Activated CD8-positive, alpha-beta memory T cell treated with anti-CD3 and anti-CD28 coated beads, Interleukin-2, amount 50 U/mL, for 48 hours (primary cell): ENCODE measurements around the gene ING5.

Source experiments
- DNase-seq: peaks from one replicate; pipeline ENCODE4 v3.0.0-alpha.2; 2020

The ING5 gene

DNA sequence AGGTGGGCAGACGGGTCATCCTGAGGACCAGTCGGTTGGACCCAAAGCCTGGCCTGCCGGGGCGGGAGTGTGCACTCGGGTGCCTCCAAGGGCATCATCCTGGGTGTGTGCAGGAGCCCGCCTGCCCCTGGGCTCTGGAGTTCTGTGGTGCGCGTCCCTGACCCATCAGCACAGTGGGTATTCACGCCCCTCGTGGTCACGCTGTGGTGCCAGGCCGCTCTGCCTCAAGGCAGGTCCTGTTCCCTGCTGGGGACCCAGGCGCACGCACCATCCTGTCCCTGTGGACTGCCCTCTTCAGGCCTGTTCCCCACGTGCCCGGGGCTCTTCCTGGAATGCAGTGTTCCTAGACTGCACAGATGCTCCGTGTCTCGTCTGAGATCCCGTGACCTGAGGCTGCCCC, 18.3 kb downstream of the ING5 start:
- no peak for DNase-seq

GRCh38 chr2:241720560-241720959, 18.7 kb downstream of the ING5 start:
- no peak for DNase-seq

DNA sequence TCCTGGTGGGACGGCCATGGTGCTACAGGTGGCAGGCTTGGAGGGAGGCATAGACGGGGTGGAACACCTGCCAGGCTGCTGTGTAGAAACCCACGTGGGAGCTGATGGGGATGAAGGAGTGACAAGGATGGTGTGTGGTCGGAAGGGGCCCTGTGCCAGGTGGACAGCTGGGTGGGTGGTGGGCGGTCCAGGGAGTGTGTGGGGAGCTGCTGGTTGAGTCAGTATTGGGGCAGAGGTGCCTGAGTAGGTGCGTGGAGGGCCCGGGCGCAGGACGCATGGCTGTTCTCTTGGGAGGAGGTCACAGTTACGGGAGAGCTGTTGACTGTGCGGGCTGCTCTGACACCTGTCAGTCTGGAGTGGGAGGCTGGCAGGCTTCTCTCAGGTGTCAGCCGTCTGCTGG, 20.0 kb downstream of the ING5 start:
- no peak for DNase-seq

DNA sequence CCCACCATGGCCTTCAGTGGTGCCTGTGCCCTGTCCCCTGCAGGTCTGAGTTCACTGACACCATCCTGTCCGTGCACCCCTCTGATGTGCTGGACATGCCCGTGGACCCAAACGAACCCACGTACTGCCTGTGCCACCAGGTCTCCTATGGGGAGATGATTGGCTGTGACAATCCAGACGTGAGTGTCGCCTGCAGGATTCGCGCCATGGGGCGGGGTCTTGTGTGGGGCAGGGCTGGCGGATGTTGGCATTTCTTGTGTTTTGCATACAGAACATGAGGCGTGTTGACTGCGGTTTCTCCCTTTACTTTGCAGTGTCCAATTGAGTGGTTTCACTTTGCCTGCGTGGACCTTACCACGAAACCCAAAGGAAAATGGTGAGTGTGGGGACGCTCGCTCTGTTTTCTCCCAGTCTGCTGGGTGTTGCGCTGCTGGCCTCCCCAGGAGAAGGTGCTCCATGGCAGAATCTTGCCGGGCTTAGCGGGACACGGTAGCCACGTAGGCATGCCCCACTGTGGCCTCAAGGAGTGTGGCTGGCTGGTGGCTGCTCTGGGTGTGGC, 21.1 kb downstream of the ING5 start:
- DNase-seq, result no peak

- DNase-seq, result no peak
These were observed 22.6 kb downstream of the ING5 start for GRCh38 chr2:241724259-241724974.

GRCh38 chr2:241724975-241725870, 23.4 kb downstream of the ING5 start:
- no peak for DNase-seq

- no peak for DNase-seq
These were observed 24.6 kb downstream of the ING5 start for GRCh38 chr2:241726459-241726858.

GRCh38 chr2:241728000-241728399, 26.2 kb downstream of the ING5 start:
- no peak for DNase-seq

- DNase-seq, result no peak
These were observed 26.8 kb downstream of the ING5 start for GRCh38 chr2:241728627-241729026.

- DNase-seq, result no peak
These were observed 28.0 kb downstream of the ING5 start for GRCh38 chr2:241729868-241730267.

DNA sequence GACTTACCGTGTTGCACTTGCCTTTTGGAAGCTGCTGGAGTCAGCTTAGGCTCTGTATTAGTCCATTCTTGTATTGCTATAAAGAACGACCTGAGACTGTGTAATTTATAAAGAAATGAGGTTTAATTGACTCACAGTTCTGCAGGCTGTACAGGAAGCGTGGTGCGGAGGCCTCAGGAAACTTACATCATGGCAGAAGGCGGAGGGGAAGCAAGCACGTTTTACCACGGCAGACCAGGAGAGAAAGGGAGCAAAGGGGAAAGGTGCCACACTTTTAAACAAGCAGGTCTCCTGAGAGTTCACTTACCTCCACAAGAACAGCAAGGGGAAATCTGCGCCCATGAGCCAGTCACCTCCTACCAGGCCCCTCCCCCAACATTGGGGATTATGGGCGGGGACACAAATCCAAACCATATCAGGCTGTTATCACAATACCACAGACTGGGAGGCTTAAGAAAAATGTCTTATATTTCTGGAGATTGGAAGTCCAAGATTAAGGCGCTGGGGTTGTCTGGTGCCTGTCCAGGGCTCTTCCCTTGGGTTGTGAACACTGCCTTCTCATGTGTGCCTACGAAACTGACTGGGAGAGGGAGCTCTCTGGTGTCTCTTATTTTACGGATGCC, 28.9 kb downstream of the ING5 start:
- DNase-seq, result no peak

GRCh38 chr2:241732513-241733186, 30.8 kb downstream of the ING5 start:
- DNase-seq, result peak; percentile 82

- no peak for DNase-seq
These were observed 31.8 kb downstream of the ING5 start for GRCh38 chr2:241733391-241734207.

GRCh38 chr2:241734208-241734466, 32.3 kb downstream of the ING5 start:
- DNase-seq, result no peak

- DNase-seq, result peak; percentile 99
These were observed 32.8 kb downstream of the ING5 start, which contains the start of gene D2HGDH for GRCh38 chr2:241734467-241735208. Gene D2HGDH (plus strand): TSS chr2:241734630. CDS start chr2:241735225, 595 bp downstream.

GRCh38 chr2:241736111-241736510, 34.3 kb downstream of the ING5 start:
- DNase-seq, result no peak

DNA sequence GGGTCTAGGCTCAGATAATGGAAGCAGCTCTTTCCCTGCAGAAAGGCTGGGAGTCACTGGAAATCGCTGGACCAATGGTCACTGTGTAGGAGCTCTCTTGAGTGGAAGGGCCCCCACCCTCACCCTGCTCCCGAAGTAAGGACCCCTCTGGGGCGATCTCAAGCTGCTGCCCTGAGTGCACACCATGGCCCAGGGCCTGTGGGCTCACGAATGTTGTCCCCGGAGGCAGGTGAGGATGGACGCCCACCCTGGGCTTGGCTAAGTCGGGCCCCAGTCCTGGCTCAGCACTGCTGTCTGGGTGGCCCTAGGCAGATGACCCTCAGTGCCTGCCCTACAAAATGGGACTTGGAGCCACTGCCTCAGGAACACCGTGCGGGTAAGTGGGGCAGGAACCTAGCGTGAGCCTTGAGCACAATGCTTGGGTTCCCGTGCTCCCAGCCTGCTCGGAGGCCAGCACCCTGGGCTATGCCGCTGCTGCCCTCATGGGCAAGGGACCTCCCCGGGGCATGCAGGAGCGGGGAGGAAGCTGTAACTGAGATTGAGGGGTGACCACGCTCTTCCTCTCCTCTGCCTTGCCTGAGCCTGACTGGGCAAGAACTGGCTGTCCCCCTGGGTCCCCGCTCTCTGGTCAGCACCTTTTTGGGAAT, 36.3 kb downstream of the ING5 start:
- DNase-seq, result no peak

GRCh38 chr2:241739177-241739576, 37.3 kb downstream of the ING5 start:
- DNase-seq, result no peak

DNA sequence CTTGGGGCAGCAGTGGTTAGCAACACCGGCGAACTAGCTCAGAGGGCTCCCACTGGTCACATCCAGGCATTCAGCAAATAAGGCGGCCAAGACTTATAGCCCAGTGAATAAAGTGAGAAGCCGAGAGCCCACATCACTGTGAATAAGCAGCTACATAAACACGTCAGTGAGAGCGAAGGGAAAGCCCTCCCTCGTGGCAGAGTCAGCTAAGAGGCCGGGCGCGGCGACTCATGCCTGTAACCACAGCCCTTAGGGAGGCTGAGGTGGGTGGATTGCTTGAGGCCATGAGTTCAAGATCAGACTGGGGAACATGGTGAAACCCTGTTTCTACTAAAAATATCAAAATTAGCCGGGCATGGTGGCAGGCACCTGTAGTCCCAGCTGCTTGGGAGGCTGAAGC, 37.8 kb downstream of the ING5 start:
- peak; percentile 83 for DNase-seq

DNA sequence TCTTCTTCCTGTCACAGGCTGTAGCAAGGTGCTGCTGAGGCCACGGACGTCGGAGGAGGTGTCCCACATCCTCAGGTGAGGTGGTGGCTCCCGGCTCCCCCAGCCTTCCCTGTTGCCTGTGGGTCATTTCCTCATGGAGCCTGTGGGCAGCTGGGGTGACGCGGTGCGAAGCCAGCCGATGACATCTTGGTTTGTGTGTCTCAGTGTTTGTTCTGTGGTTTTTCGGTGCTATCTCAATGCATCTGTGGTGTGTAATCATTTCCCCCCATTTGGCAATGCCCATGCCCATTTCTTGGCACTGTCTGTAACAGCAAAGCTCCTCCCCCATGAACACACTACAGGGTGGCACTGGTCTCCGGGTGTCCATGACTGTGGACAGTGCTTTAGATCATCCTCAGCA, 39.2 kb downstream of the ING5 start:
- no peak for DNase-seq
